H1 (cell line): ENCODE data around the gene DCAF17. TPM values are rescaled to one million over a fixed set of nuclear protein-coding genes. Genes with fewer than 3 reads are reported as not detected.

ENCODE experiments used
- CTCF ChIA-PET: fragments of 300-600 bp; sonication (Branson Sonifier 250); formaldehyde crosslinking; loops from one replicate; lab custom pipeline; 2021; ENCODE audit not compliant: partially characterized antibody; lab: Charles Lee
- POLR2A ChIA-PET: fragments of 300-600 bp; sonication (Branson Sonifier 250); formaldehyde crosslinking; loops from one replicate; lab custom pipeline; 2021; ENCODE audit warnings: inconsistent platforms; ENCODE audit not compliant: partially characterized antibody; lab: Charles Lee
- DNase-seq, 2 experiments: peaks; one replicate each; pipeline versions ENCODE4 v3.0.0 to v3.0.0-alpha.2; 2010 to 2022; ENCODE audit warnings: low spot score in 2 of 2, low read depth in 1 of 2, mixed read lengths in 1 of 2
- FAIRE-seq: peaks from 2 replicates; lab custom pipeline; 2011; peaks lifted over from hg19 to GRCh38; lab: Jason Lieb, UNC
- H2AFZ ChIP-seq: 2 replicates; pipeline ENCODE4 v1.8.1; 2012; ENCODE audit warnings: low read length, inconsistent platforms
- H2AK5ac ChIP-seq: 2 replicates; pipeline ENCODE4 v1.6.1; 2013; ENCODE audit warnings: low read depth, low read length
- H2BK120ac ChIP-seq: replicated peaks from 2 replicates; pipeline ENCODE3; 2013; ENCODE audit warnings: low read depth, low read length, inconsistent platforms
- H2BK12ac ChIP-seq: 2 replicates; pipeline ENCODE4 v1.6.1; 2013; ENCODE audit warnings: low read depth, low read length
- H2BK15ac ChIP-seq: 2 replicates; pipeline ENCODE4 v1.6.1; 2013; ENCODE audit warnings: low read length
- H2BK20ac ChIP-seq: 2 replicates; pipeline ENCODE4 v1.6.1; 2013; ENCODE audit warnings: low read length
- H2BK5ac ChIP-seq: 2 replicates; pipeline ENCODE4 v1.6.1; 2013; ENCODE audit warnings: low read depth, low read length
- H3K14ac ChIP-seq: 2 replicates; pipeline ENCODE4 v1.6.1; 2013; ENCODE audit warnings: inconsistent platforms; ENCODE audit not compliant: insufficient read length
- H3K18ac ChIP-seq: 2 replicates; pipeline ENCODE4 v1.6.1; 2013; ENCODE audit warnings: low read length; ENCODE audit errors: extremely low read depth
- H3K23ac ChIP-seq: 2 replicates; pipeline ENCODE4 v1.6.1; 2013; ENCODE audit warnings: inconsistent platforms; ENCODE audit not compliant: insufficient read length
- H3K23me2 ChIP-seq: 2 replicates; pipeline ENCODE4 v1.6.1; 2013; ENCODE audit warnings: low read depth, low read length
- H3K27ac ChIP-seq: 2 replicates; pipeline ENCODE4 v1.6.1; 2011; ENCODE audit warnings: low read depth, low read length, inconsistent platforms
- H3K27me3 ChIP-seq, 4 experiments: replicated peaks in 1 of 4; 1 replicate in 1 of 4; 2 replicates in 3 of 4; pipeline versions ENCODE4 v1.6.1 to v1.8.1; 2011 to 2013; ENCODE audit warnings: low read length in 3 of 4, mild to moderate bottlenecking in 3 of 4, inconsistent platforms in 2 of 4, mixed read lengths in 2 of 4, moderate library complexity in 1 of 4; ENCODE audit not compliant: control insufficient read depth in 3 of 4, insufficient read depth in 3 of 4; ENCODE audit errors: extremely low read depth in 1 of 4
- H3K36me3 ChIP-seq, 4 experiments: 2 replicates each; pipeline versions ENCODE4 v1.6.1 to v1.8.1; 2011 to 2013; ENCODE audit warnings: mild to moderate bottlenecking in 4 of 4, low read length in 3 of 4, moderate library complexity in 2 of 4, control low read depth in 1 of 4, inconsistent platforms in 1 of 4; ENCODE audit not compliant: insufficient read depth in 4 of 4, control insufficient read depth in 2 of 4
- H3K4ac ChIP-seq: replicated peaks from 2 replicates; pipeline ENCODE3; 2013; ENCODE audit warnings: low read length, low read depth, mixed read lengths, inconsistent platforms; ENCODE audit not compliant: insufficient read length
- H3K4me1 ChIP-seq, 4 experiments: replicated peaks in 1 of 4; 1 replicate in 1 of 4; 2 replicates in 3 of 4; pipeline versions ENCODE4 v1.6.1 to v1.8.1; 2011 to 2013; ENCODE audit warnings: low read length in 3 of 4, inconsistent platforms in 2 of 4, mixed read lengths in 1 of 4; ENCODE audit not compliant: insufficient read depth in 4 of 4, control insufficient read depth in 3 of 4
- H3K4me2 ChIP-seq, 2 experiments: 2 replicates each; pipeline versions ENCODE4 v1.6.1 to v1.8.1; 2011 to 2013; ENCODE audit warnings: low read depth in 2 of 2, low read length in 2 of 2, control low read depth in 1 of 2, inconsistent platforms in 1 of 2, mild to moderate bottlenecking in 1 of 2; ENCODE audit not compliant: insufficient read depth in 1 of 2
- H3K4me3 ChIP-seq, 4 experiments: fragments of 200-600, 300-600 bp in 1 of 4; sonication (generic), shearing (Covaris generic), sonication (Bioruptor Twin) in 1 of 4; 2 replicates each; pipeline versions ENCODE4 v1.5.1 to v1.8.1; 2011 to 2016; ENCODE audit warnings: low read length in 4 of 4, low read depth in 3 of 4, control low read depth in 2 of 4, inconsistent platforms in 2 of 4, mild to moderate bottlenecking in 2 of 4, mixed read lengths in 1 of 4, moderate library complexity in 1 of 4; ENCODE audit not compliant: insufficient read depth in 2 of 4; ENCODE audit errors: extremely low read depth in 1 of 4
- H3K56ac ChIP-seq: replicated peaks from 2 replicates; pipeline ENCODE3; 2013; ENCODE audit warnings: low read depth, mild to moderate bottlenecking, mixed read lengths, low read length, inconsistent platforms; ENCODE audit not compliant: insufficient read length
- H3K79me1 ChIP-seq: 2 replicates; pipeline ENCODE4 v1.6.1; 2013; ENCODE audit warnings: low read depth, low read length, control low read depth
- H3K79me2 ChIP-seq, 2 experiments: 2 replicates each; pipeline versions ENCODE4 v1.6.1 to v1.8.1; 2012 to 2013; ENCODE audit warnings: low read length in 2 of 2, mild to moderate bottlenecking in 2 of 2, inconsistent platforms in 1 of 2; ENCODE audit not compliant: insufficient read depth in 2 of 2, control insufficient read depth in 1 of 2
- H3K9ac ChIP-seq, 4 experiments: replicated peaks in 1 of 4; 1 replicate in 1 of 4; 2 replicates in 3 of 4; pipeline versions ENCODE4 v1.6.1 to v1.8.1; 2011 to 2013; ENCODE audit warnings: low read depth in 3 of 4, low read length in 3 of 4, control low read depth in 2 of 4, mild to moderate bottlenecking in 2 of 4, moderate library complexity in 2 of 4, inconsistent platforms in 1 of 4; ENCODE audit errors: extremely low read depth in 1 of 4
- H3K9me3 ChIP-seq, 2 experiments: 2 replicates each; pipeline versions ENCODE4 v1.6.1 to v1.8.1; 2012 to 2013; ENCODE audit warnings: mild to moderate bottlenecking in 2 of 2, moderate library complexity in 2 of 2, control low read depth in 1 of 2, inconsistent platforms in 1 of 2, low read depth in 1 of 2, low read length in 1 of 2, mixed read lengths in 1 of 2; ENCODE audit not compliant: insufficient read depth in 2 of 2
- H4K20me1 ChIP-seq, 2 experiments: replicated peaks in 1 of 2; 2 replicates each; pipeline versions ENCODE3 to v1.8.1; 2011 to 2013; ENCODE audit warnings: inconsistent platforms in 2 of 2, low read length in 2 of 2, mild to moderate bottlenecking in 1 of 2; ENCODE audit not compliant: insufficient read depth in 2 of 2, control insufficient read depth in 1 of 2
- H4K5ac ChIP-seq: 2 replicates; pipeline ENCODE4 v1.6.1; 2013; ENCODE audit warnings: low read length, low read depth, mixed read lengths, inconsistent platforms; ENCODE audit not compliant: insufficient read length
- H4K8ac ChIP-seq: 2 replicates; pipeline ENCODE4 v1.8.0; 2013; ENCODE audit warnings: mild to moderate bottlenecking, moderate library complexity, low read length, inconsistent platforms; ENCODE audit not compliant: insufficient read depth; ENCODE audit errors: extremely low read depth
- H4K91ac ChIP-seq: replicated peaks from 2 replicates; pipeline ENCODE3; 2013; ENCODE audit warnings: low read length, mixed read lengths, inconsistent platforms; ENCODE audit not compliant: insufficient read length
- FOSL1 ChIP-seq: IDR thresholded peaks from 2 replicates; pipeline ENCODE4 v1.6.1; 2011; ENCODE audit warnings: mild to moderate bottlenecking, low read depth, low read length, moderate library complexity; ENCODE audit not compliant: insufficient read depth
- HDAC2 ChIP-seq, 2 experiments: fragments of 300-600 bp in 1 of 2; sonication (generic) in 1 of 2; IDR thresholded peaks; 2 replicates each; pipeline ENCODE4 v1.6.1; 2011 to 2012; ENCODE audit warnings: low read depth in 2 of 2, low read length in 2 of 2, mild to moderate bottlenecking in 2 of 2, moderate library complexity in 2 of 2, borderline replicate concordance in 1 of 2, inconsistent platforms in 1 of 2
- RNF2 ChIP-seq: fragments of 200-900, 300-1000 bp; sonication (generic); IDR thresholded peaks from 2 replicates; pipeline ENCODE4 v1.7.1; 2016; ENCODE audit warnings: borderline replicate concordance, low read depth, mild to moderate bottlenecking, antibody characterized with exemption, low read length; ENCODE audit not compliant: poor library complexity, severe bottlenecking; ENCODE audit errors: missing control alignments
- RXRA ChIP-seq: IDR thresholded peaks from 2 replicates; pipeline ENCODE4 v1.6.1; 2011; ENCODE audit warnings: low read depth, mild to moderate bottlenecking, low read length, moderate library complexity; ENCODE audit not compliant: insufficient read depth
- WGBS, 2 experiments: shearing (Covaris generic) in 1 of 2; methylation state at CpG; one replicate each; pipeline versions ENCODE4 v1.1.6 to v1.1.7; 2013 to 2015; ENCODE audit warnings: low lambda C conversion rate in 2 of 2, mixed read lengths in 2 of 2, inconsistent platforms in 1 of 2, low coverage in 1 of 2, missing lambda C conversion rate in 1 of 2; ENCODE audit not compliant: insufficient replicate concordance in 2 of 2, insufficient coverage in 1 of 2, insufficient read length in 1 of 2; ENCODE audit errors: extremely low coverage in 1 of 2, missing lambda C conversion rate in 1 of 2; 5-methylcytosine and 5-hydroxymethylcytosine counted together
- polyA plus RNA-seq, 7 experiments: library from polyadenylated mRNA; depleted of rRNA in 3 of 7; stranded (reverse) in 5 of 7; unstranded in 2 of 7; fragments of >200 nt in 5 of 7; fragments of 200-250 nt in 2 of 7; gene quantifications; 1 replicate in 5 of 7; 2 replicates in 1 of 7; 4 replicates in 1 of 7; pipeline versions ENCODE4 v1.2.1 to v1.2.3, GENCODE V29; 2011 to 2013; ENCODE audit warnings: missing spikeins in 2 of 7, mixed read lengths in 2 of 7
- total RNA-seq: library from RNA; stranded (reverse); fragmentation: NEBNext Ultra II Directional; extraction: Animal tissue kit (Norgen Biotek cat#: 25700); gene quantifications from 2 replicates; pipeline ENCODE4 v1.2.1, GENCODE V29; 2021

DCAF17 gene
- total and polyA plus RNA-seq, 2 of the 8 experiments (the other 6 are each of a cell fraction or from before 2014, with no cell fraction given) = 10.7 to 30.0 TPM

GRCh38 chr2:171487803-171488259 lies 53.8 kb downstream of the DCAF17 start:
- H3K56ac ChIP-seq = no peak overlapping the region
- H3K79me1 ChIP-seq = no peaks in the 10 kb centered on the region; the same call in 1 of the 2 replicates
- no peak overlapping the region for H2BK15ac ChIP-seq
- no peak overlapping the region for H4K5ac ChIP-seq
- TF ChIP-seq RXRA (no peak), FOSL1 (no peak), RNF2 (no peak), HDAC2 (IDR thresholded peaks at IDR 0.05; ENCODE audit: borderline replicate concordance in 1 of 2, low read depth in 2 of 2, low read length in 2 of 2) (no peak)
- no peaks in the 10 kb centered on the region for H3K27me3 ChIP-seq
- H3K4me2 ChIP-seq = no peak overlapping the region
- DNase-seq (no peak), FAIRE-seq (no peak)
- ChIA-PET POLR2A (interaction anchor here (0.8 to 1.5 kb wide), 2 partner anchors 36 to 56 kb away, joined by 3 read pairs; no protein-coding TSS in a partner anchor), CTCF (no interaction called here)
- H2AK5ac ChIP-seq = no peak overlapping the region
- H3K14ac ChIP-seq = no peak overlapping the region
- H3K18ac ChIP-seq = no peak overlapping the region
- no peak overlapping the region for H4K91ac ChIP-seq
- H2BK5ac ChIP-seq = no peak overlapping the region
- no peaks in the 10 kb centered on the region for H3K9me3 ChIP-seq
- H3K9ac ChIP-seq = no peak overlapping the region
- H2BK120ac ChIP-seq = no peak overlapping the region
- no peak overlapping the region for H3K27ac ChIP-seq
- no peaks in the 10 kb centered on the region for H3K23me2 ChIP-seq
- no peak overlapping the region for H3K4me3 ChIP-seq
- H3K4me1 ChIP-seq = peaks cover 0 to 7% (median 2%) of the 10 kb centered on the region in 4 experiments; a peak in 3 of 7 replicates
- WGBS, 2 experiments = 86% methylated on average over 4 of the region's 4 CpGs; no CpG with 5 or more reads in 1 of the 2 experiments
- no peak overlapping the region for H2BK12ac ChIP-seq
- H2AFZ ChIP-seq = no peak overlapping the region
- no peaks in the 10 kb centered on the region; a peak in 2 of 8 replicates for H3K36me3 ChIP-seq
- H4K20me1 ChIP-seq = no peaks in the 10 kb centered on the region
- no peak overlapping the region for H3K23ac ChIP-seq
- H2BK20ac ChIP-seq = no peak overlapping the region
- no peak overlapping the region for H4K8ac ChIP-seq
- no peaks in the 10 kb centered on the region for H3K79me2 ChIP-seq
- no peak overlapping the region for H3K4ac ChIP-seq
